ENCODE measurements around the gene COP1. TPM values are rescaled to one million over a fixed set of nuclear protein-coding genes. Genes with fewer than 3 reads are reported as not detected.

The COP1 gene
- total and polyA plus RNA-seq, 2 of the 13 experiments (the other 11 are each of a cell fraction or from before 2014, with no cell fraction given) = 20.5 to 51.3 TPM

GRCh38 chr1:176206961-176207902, at the start of gene COP1 (continued):
- TF ChIP-seq NFYC (CRISPR knock-in tag; IDR thresholded peaks at IDR 0.05) (no peak), ZNF34 (CRISPR knock-in tag; IDR thresholded peaks at IDR 0.05; ENCODE audit: borderline replicate concordance) (no peak), SIX1 (CRISPR knock-in tag; IDR thresholded peaks at IDR 0.05; ENCODE audit: borderline replicate concordance) (no peak), ZBTB10 (CRISPR knock-in tag; IDR thresholded peaks at IDR 0.05; ENCODE audit: borderline replicate concordance) (no peak; the same call in 1 of the 2 replicates), ZNF660 (CRISPR knock-in tag; IDR thresholded peaks at IDR 0.05; ENCODE audit: borderline replicate concordance, low read depth) (no peak), ZNF512B (CRISPR knock-in tag; IDR thresholded peaks at IDR 0.05; ENCODE audit: borderline replicate concordance) (no peak), THAP7 (CRISPR knock-in tag; IDR thresholded peaks at IDR 0.05) (no peak), HHEX (CRISPR knock-in tag; IDR thresholded peaks at IDR 0.05) (no peak), TRIM22 (IDR thresholded peaks at IDR 0.05) (no peak), ZZZ3 (CRISPR knock-in tag; IDR thresholded peaks at IDR 0.05; ENCODE audit: borderline replicate concordance) (0 out of 2 replicates have a peak, but pooled peaks have one; percentile 45), HNRNPK (IDR thresholded peaks at IDR 0.05; ENCODE audit: low read depth, low read length, poor library complexity, severe bottlenecking) (peak; percentile 48), ZNF816 (CRISPR knock-in tag; IDR thresholded peaks at IDR 0.05; ENCODE audit: borderline replicate concordance) (peak; percentile 97), MEIS1 (CRISPR knock-in tag; IDR thresholded peaks at IDR 0.05; ENCODE audit: borderline replicate concordance) (no peak; the same call in 1 of the 2 replicates), FOXO1 (CRISPR knock-in tag; IDR thresholded peaks at IDR 0.05) (no peak), ZNF691 (CRISPR knock-in tag; IDR thresholded peaks at IDR 0.05; ENCODE audit: borderline replicate concordance, low read depth) (no peak), ZNF30 (CRISPR knock-in tag; IDR thresholded peaks at IDR 0.05) (no peak)

Data from HepG2 (cell line).